GM18951 (cell line): Measurements from ENCODE around the gene PKD1L1.
"Not testable (repeated sequence)": the region's sequence is repeated elsewhere in the genome, so short reads cannot be mapped to it uniquely, and the experiment has no call there.

Source experiments
- POLR2A ChIP-seq: IDR thresholded peaks from 4 replicates; pipeline ENCODE4 v1.6.1; 2011; ENCODE audit warnings: mild to moderate bottlenecking; ENCODE audit not compliant: insufficient read length, insufficient read depth; ENCODE audit errors: extremely low read depth
- in situ Hi-C: fragments of 300-500 bp; cut with MboI; formaldehyde crosslinking; loops from one replicate; pipeline ENCODE4 v1.12.0; 2022; ENCODE audit warnings: low sequenced_read_pairs, mixed read lengths, inconsistent platforms; ENCODE audit not compliant: unreplicated experiment

PKD1L1 gene, protein sequence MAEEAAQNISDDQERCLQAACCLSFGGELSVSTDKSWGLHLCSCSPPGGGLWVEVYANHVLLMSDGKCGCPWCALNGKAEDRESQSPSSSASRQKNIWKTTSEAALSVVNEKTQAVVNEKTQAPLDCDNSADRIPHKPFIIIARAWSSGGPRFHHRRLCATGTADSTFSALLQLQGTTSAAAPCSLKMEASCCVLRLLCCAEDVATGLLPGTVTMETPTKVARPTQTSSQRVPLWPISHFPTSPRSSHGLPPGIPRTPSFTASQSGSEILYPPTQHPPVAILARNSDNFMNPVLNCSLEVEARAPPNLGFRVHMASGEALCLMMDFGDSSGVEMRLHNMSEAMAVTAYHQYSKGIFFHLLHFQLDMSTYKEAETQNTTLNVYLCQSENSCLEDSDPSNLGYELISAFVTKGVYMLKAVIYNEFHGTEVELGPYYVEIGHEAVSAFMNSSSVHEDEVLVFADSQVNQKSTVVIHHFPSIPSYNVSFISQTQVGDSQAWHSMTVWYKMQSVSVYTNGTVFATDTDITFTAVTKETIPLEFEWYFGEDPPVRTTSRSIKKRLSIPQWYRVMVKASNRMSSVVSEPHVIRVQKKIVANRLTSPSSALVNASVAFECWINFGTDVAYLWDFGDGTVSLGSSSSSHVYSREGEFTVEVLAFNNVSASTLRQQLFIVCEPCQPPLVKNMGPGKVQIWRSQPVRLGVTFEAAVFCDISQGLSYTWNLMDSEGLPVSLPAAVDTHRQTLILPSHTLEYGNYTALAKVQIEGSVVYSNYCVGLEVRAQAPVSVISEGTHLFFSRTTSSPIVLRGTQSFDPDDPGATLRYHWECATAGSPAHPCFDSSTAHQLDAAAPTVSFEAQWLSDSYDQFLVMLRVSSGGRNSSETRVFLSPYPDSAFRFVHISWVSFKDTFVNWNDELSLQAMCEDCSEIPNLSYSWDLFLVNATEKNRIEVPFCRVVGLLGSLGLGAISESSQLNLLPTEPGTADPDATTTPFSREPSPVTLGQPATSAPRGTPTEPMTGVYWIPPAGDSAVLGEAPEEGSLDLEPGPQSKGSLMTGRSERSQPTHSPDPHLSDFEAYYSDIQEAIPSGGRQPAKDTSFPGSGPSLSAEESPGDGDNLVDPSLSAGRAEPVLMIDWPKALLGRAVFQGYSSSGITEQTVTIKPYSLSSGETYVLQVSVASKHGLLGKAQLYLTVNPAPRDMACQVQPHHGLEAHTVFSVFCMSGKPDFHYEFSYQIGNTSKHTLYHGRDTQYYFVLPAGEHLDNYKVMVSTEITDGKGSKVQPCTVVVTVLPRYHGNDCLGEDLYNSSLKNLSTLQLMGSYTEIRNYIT (N-terminal part only)

GRCh38 chr7:47948141-47948790, at the start of gene PKD1L1:
PKD1L1 (minus strand) TSS chr7:47948466; CDS start chr7:47948440, 26 bp downstream.
- in situ Hi-C loops: no loop called here
- no peak for TF ChIP-seq POLR2A

- no peak for TF ChIP-seq POLR2A
- in situ Hi-C loops: loop anchor here (5.0 kb wide), 1 partner anchor 100 kb away; no protein-coding TSS in a partner anchor
These were observed 44.2 kb upstream of the PKD1L1 start for GRCh38 chr7:47992446-47992845.

- in situ Hi-C loops: loop anchor here (5.0 kb wide), 1 partner anchor 100 kb away; no protein-coding TSS in a partner anchor
- peak; percentile 65 for TF ChIP-seq POLR2A
These were observed 43.6 kb upstream of the PKD1L1 start for GRCh38 chr7:47991741-47992311.

GRCh38 chr7:47991270-47991669, 43.0 kb upstream of the PKD1L1 start:
- TF ChIP-seq POLR2A: no peak
- in situ Hi-C loops: loop anchor here (5.0 kb wide), 1 partner anchor 101 kb away; no protein-coding TSS in a partner anchor

DNA sequence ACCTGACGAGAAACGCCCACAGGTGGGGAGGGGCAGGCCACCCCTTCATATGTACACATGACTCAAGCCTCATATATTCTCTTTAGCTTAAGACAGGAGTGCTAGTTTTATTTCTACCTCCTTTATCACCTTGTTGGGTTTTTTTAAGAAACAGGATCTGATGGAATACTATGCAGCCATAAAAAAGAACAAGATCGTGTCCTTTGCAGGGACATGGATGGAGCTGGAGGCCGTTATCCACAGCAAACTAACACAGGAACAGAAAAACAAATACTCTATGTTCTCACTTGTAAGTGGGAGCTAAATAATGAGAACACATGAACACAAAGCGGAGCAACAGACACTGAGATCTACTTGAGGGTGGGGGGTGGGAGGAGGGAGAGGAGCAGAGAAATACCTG, 42.3 kb upstream of the PKD1L1 start:
- no peak for TF ChIP-seq POLR2A
- in situ Hi-C loops: loop anchor here (5.0 kb wide), 1 partner anchor 102 kb away; no protein-coding TSS in a partner anchor

DNA sequence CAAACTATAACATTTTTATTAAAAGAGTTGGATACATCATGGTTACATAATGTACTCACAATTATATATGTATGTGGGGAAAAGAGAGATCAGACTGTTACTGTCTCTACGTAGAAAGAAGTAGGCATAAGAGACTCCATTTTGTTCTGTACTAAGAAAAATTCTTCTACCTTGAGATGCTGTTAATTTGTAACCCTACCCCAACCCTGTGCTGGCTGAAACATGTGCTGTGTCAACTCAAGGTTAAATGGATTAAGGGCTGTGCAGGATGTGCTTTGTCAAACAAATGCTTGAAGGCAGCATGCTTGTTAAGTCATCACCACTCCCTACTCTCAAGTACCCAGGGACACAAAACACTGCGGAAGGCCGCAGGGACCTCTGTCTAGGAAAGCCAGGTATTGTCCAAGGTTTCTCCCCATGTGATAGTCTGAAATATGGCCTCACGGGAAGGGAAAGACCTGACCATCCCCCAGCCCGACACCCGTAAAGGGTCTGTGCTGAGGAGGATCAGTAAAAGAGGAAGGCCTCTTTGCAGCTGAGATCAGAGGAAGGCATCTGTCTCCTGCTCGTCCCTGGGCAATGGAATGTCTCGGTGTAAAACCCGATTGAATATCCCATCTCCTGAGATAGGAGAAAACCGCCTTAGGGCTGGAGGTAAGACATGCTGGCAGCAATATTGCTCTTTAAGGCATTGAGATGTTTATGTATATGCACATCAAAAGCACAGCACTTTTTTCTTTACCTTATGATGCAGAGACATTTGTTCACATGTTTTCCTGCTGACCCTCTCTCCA, 41.5 kb upstream of the PKD1L1 start:
- in situ Hi-C loops: loop anchor here (5.0 kb wide), 1 partner anchor 102 kb away; no protein-coding TSS in a partner anchor

DNA sequence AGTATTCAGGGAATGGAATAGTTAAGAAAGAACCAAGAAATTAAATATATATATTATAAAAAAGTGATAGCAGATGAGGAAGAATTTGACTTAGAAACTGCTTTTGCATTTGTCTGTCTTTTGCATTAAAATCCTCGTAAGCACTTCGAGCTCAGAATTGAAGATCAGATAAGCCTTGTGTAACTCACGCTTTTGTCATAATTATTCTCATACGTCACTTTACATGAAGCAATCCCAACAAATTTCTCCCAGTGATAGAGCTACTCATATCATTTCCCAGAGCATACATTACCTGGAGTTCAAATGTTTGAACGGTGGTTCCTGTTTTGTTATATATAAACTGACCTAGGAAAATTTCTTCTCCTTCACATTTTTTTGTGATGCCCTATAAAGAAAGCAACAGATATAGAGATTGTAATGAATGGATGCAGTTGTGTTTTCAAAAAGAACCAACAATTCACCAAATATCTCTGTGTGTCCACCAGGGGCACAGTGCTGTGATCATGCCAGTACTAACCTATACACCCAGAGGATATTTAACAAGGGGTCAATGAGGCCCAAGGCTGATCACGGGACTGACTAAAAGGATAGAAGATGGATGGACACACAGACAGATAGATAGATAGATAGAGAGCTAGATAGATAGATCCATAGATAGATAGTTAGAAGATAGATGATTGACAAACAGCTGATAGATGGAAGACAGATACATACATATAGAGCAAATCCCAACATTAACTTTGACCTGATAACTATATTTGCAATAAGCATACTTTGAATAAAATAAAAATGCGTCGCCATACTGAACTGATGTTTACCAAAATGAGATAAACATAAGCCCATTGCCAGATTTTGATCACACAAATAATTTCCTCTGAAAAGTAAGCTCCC, 40.5 kb upstream of the PKD1L1 start:
- in situ Hi-C loops: no loop called here
- no peak for TF ChIP-seq POLR2A

- no peak for TF ChIP-seq POLR2A
- in situ Hi-C loops: no loop called here
These were observed 34.3 kb upstream of the PKD1L1 start for GRCh38 chr7:47982610-47983009.

DNA sequence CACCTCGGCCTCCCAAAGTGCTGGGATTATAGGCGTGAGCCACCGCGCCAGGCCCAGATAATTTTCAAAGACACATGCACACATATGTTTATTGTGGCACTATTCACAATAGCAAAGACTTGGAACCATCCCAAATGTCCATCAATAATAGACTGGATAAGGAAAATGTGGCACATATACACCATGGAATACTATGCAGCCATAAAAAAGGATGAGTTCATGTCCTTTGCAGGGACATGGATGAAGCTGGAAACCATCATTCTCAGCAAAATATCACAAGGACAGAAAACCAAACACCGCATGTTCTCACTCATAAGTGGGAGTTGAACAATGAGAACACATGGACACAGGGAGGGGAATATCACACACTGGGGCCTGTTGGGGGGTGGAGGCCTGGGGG, 32.4 kb upstream of the PKD1L1 start:
- in situ Hi-C loops: not testable (repeated sequence)

GRCh38 chr7:47979832-47980181, 31.5 kb upstream of the PKD1L1 start:
- TF ChIP-seq POLR2A: no peak
- in situ Hi-C loops: no loop called here
